Stimulated activated CD8-positive, alpha-beta memory T cell treated with anti-CD3 and anti-CD28 coated beads, Interleukin-15, amount 100 ng/mL, for 24 hours (primary cell): ENCODE data around the gene ASB18.
"Not testable (repeated sequence)": the region's sequence is repeated elsewhere in the genome, so short reads cannot be mapped to it uniquely, and the experiment has no call there.

Source experiments
- DNase-seq: peaks from one replicate; pipeline ENCODE4 v3.0.0-alpha.2; 2020; ENCODE audit warnings: low read depth

ASB18 gene, protein sequence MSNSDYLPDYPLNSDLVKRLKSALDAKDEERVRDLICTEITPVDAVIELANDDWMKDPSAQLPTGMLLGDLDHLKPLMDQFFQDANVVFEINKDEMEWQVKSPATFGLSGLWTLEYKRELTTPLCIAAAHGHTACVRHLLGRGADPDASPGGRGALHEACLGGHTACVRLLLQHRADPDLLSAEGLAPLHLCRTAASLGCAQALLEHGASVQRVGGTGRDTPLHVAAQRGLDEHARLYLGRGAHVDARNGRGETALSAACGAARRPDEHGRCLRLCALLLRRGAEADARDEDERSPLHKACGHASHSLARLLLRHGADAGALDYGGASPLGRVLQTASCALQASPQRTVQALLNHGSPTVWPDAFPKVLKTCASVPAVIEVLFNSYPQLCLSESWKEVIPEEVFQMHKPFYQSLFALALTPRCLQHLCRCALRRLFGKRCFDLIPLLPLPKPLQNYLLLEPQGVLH

DNA sequence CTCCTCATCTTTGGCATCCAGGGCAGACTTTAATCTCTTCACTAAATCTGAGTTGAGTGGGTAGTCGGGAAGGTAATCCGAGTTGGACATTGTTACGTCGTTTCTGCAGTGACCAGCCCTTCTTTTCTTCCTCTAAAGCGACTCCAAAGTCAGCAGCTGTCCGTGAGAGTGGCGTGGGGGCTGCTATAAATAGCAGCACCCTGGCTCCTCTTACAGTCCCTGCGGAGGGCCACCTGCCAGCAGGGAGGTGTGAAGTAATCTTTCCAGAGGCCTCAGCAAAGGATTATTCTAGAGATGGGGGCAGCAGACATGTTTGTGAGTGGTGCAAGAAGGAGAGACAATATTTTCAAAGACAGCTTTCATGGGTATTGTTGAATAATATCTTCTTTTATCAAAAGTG is at the start of gene ASB18:
Gene ASB18, minus strand, starts transcription at position 151 of the 400 bp plus-strand sequence. Its CDS starts 61 bp downstream, at position 90.
- DNase-seq, result no peak

DNA sequence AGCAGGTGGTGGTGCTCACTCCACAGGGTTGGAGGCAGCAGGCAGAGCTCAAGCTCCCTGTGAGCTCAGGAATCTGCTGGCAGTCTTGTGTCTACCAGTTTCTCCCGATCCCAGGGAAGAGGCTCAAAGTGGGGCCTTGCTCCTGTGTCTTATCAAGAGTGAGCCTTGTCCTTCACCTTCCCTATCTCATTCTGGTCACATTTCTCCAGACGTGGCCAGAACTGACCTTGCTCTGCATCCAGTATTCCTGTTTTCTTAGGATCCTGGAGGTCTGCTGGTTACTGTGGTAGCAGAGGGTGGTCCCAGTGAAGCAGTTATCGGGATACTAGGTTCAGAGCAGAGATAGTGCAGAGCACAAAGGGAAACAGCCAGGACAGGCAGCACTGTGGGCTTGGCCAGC is 47.1 kb upstream of the ASB18 start:
- DNase-seq, result no peak

DNA sequence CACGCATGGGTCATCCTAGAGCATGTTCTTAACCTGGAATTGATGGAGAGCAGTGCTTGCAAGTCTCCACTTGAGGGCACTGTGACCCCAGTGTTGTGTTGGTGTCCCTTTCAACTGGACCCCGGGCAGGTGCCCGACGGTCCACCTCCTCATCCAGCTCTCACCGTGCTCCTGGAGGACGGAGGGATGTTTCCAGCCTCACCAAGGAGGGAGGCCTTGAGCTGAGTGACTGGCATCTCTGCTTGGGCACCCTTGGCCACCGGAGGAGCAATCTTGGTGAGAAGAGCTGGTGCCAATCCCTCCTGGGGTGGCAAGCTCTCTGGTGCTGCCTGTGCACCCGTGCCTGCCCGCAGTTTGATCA is 45.4 kb upstream of the ASB18 start:
- no peak for DNase-seq

DNA sequence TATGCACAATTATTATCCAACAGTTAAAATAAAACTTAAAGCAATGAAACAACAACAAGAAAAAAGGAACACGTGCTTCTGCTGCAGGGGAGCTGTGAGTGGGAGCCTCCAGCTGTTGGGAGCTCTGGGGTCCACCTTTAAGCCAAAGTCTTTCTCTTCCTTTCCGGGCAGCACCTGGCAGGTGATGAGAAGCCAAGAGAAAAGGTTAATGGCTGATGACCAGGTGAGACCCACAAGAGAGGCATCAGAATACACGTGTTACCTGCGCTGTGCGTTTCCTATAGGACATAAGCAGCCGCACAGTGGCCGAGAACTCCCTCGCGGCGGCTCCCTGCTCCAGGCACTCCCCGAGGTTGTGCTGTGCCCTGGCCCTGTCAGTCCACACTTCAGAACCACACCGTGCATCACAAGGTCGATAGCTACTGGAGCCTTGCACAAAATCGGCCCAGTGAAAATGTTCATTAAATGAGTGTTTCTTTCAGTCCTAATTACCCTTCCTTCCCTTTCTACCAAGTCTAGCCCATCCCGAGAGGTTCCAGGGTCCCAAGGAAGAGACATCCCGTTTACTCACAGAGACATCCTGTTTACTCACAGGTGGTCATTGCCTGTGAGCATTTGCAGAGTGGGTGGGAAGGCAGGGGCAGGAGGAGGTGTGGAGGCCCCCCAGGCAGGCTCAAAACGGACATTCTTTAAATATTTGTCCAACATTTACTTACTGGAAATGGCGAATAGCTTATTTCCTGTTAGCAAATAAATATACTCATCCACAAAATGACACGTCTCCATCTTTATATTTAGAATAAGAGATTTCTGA is 44.9 kb upstream of the ASB18 start:
- no peak for DNase-seq

DNA sequence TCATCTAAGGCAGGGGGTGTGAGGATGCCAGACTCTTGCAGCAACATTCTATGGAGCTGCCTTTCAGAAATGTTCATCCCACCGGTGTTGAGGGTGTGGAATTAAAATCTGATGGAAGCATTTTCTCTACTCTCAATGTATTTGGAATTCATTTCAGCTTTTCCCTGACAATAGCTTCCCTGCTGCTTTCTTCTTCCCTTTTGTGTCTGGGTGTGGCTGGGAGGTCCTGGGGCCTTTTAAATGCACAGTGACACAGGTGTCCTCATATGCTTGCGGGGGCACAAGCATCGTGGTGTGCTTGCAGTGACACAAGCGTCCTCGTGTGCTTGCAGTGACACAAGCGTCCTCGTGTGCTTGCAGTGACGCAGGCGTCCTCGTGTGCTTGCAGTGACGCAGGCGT is 43.4 kb upstream of the ASB18 start:
- no peak for DNase-seq

DNA sequence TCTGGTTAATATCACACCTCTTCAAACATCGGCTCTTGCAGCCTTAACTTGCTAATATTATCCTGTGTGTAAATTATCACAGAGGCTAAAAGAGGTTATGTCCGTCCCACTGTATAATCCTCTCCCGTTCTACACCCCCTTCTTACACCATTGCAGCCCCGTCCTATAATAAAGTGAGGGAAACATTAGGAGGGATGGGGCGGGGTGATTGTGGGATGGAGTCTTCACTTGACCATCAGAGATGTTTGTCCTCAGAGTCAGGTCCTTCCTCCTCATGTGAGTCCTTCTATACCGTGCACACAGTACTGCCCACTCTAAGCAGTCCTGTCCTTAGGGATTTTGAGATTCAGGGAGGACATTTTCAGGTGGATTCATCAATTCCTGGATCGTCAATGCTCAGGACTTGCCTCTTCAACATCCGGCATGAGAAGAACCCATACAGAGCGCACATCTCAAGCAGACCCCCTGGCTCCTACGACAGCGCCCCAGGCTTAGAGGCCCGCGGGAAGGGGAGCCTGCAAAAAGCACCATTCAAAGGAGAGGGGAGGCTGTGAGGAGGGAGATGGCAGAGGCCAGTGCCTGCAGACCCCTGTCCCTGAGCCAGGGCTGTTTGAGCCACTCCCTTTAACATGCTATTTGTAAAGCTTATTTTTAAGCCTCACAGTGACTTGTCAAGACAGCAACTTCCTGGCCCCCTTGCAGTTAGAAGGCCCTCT is 42.8 kb upstream of the ASB18 start:
- DNase-seq, result no peak

DNA sequence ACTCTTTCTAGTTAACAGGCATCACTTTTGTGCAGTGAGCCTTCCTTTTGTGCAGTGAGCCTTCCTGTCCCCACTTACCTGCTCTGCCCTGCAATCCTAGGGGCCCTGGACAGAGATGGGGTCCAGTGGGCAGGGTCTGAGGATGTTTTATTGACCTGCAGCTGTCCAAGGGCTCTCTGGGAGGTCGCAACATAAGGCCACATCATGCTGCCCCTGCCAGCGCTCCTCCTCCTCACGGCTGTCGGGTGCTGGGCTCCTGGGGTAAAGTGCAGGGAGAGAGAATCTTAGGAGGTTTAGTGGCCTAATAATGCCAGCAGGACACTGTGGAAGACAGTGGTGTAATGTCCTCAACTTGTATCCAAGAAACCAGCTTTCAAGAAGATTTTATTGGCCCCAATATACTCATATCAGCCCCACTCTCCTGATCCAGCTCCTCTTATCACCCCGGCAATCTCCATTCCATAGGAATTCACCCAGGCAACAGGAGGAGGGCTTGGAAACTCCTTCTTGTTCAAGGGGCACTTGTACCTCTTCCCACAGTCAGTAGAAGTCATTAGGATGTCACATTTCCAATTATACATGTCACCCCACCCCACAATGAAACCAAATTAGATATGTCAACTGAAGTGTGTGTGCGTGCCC is 41.9 kb upstream of the ASB18 start:
- DNase-seq, result no peak

DNA sequence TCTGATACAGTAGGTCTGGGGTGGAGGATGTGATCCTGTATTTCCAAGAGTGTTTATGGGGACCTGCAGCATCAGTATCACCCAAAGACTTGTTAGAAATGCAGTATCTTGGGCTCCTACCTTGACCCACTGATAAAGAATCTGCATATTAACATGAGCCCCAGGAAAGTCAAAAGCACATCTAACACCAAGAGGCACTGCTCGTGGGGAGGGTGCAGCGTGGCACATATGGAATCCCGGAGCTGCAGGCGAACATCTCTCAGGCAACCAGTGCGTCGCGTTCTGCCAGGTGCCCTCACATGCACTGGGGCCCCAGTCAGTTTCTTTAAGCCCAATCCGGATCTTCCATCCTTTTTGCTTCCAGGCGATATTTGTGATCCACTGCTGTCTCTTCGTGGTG is 41.3 kb upstream of the ASB18 start:
- no peak for DNase-seq

DNA sequence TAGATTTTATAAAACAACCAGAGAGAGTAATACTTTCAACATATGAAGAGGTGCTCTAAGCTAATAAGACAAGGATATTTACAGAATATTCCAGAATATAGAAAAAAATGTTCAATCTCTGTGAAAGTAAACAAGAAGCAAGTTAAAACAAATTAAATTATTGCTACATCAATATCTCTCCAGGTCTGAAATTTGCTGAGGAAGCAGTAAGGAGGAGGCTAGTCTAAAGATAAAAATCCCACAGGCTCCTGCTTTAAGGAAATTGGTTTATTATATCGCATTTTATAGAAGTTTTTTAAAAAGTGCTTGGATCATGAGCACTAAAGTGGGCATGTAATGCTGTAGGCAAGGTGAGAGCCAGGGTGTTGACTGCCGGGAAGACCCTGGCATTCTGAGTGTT is 39.7 kb upstream of the ASB18 start:
- no peak for DNase-seq

DNA sequence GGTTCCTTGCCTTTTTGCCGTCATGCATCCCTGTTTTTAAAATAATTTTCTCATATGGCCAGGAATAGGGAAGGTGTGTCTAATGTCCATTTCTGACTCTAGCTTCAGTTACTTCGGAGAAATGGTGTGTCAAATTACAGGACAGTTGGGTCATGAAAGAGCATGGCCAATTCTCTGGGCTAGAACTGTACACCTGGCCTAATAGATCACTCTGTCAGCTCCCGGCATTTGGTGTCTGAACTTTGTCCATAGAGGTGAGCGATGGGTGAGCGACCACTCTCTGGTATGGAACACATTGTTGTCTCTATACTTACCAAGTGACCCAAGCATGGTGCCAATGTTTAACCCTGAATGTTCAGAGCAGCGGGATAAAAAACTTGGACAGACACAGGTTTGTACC is 38.3 kb upstream of the ASB18 start:
- no peak for DNase-seq

DNA sequence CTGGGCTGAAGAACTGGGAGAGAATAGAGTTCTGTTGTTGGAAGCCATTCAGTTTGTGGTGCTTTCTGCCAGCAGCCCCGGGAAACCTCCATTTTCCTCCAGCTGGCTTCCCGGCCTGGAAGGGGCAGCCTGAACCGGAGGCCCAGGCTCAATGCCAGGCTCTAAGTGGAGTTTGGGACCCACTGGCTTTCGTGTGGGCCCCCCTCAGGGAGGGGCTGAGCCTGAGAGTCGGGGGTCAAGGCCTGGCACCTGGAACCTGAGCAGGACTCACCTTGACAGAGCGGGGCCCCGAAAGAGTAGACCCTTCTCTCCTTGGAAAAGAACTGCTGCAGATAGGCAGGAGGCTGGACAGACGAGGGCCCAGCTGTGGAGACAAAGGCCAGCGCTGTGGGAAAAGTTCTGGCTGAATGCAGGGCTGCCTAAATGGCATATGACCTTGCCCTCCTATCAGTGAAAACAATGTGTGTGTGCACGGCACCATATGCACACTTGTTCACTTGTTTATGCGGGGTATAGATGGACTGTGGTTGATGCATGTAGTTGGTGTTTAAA is 34.8 kb upstream of the ASB18 start:
- no peak for DNase-seq

DNA sequence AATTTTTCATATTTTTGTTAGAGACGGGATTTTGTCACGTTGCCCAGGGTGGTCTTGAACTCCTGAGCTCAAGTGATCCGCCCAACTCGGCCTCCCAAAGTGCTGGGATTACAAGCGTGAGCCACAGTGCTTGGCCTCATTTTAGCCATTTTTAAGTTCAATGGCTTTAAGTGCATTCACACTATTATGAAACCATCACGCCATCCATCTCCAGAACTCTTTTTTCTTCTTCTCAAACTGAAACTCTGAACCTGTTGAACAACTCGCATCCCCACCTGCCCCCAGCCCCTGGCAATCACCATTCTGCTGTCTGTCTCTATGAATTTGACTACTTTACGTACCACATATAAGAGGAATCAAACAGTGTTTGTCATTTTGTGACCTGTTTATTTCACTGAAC is 31.3 kb upstream of the ASB18 start:
- DNase-seq, result no peak

DNA sequence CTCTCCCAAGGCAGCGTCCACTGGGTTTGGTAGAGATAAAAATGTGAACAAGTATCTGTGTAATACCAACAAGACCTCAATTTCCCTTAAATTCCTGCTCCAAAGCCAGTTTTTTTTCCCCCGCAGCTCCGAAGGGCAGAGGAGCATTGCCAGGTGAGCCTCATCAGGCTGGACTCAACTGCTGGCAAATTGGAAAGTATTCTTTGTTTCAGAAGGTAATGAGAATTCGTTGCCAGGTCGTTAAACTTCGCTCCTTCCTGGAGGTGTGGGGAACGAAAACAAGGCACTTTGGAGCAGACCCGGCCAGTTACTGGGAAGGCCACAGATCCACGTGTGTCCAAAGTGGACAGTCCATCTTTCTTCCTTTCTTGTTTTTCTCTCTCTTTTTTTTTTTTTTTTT is 30.4 kb upstream of the ASB18 start:
- DNase-seq, result no peak

DNA sequence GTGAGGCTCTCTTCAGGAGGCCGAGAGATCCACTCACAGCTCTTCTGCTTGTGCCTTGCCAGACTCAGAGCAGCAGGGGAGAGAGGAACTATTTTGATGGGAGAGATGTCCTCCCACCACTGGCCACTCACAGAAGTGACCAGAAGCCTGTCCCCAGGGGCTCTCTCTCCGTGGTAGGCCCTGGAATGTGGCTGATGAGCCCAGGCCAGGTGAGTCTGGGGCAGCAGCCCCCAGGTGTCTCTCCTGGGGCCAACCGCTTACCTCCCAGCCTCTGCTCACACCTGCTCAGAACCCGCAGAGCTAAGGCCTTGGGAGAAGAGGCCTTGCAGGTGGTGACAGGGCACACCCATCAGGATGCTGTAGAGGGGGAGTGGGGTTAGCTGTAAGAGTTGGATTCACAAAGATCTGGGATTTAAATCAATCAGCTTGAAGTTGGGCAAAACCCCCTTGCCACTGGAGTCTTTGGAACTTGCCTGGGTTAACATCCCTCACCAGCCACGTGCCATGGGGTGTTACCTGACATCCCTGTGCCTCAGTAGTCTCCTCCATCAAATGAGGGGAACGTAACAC is 29.1 kb upstream of the ASB18 start:
- no peak for DNase-seq

DNA sequence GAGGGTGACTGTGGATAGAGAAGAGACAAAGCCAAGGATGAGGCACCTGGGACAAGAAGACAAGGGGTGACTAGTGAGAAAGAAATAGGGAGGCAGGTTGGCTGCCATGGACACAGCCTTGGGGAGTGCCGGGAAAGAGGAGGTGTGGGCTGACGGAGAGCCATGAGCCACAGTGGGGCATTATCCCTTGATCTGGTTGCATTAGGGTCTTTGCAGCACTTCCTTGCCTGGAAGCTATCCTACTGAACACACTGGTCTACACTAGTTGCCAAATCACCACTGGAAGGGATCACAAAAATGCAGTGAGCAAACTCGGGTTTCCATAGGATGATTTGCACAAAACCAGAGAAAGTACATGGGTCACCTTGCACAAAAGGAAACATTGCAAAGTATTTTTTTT is 27.7 kb upstream of the ASB18 start:
- DNase-seq, result no peak

DNA sequence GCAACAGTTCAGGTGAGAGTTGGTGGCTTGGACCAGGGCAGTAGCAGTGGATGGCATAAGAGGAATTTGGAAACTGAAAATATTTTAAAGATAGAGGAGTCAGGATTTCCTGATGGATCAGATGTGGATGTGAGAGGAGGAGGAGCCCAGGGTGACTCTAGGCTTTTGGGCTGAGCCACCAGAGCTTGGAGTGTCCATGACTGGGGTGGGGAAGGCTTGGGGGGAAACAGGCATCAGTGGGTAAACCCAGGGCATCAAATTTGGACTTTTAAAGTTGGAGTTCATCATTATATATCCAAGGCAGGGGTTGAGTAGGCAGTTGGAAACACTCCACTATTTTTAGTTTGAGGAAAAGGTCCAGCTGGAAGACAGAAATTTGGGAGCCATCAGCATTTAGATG is 27.3 kb upstream of the ASB18 start:
- DNase-seq, result no peak

DNA sequence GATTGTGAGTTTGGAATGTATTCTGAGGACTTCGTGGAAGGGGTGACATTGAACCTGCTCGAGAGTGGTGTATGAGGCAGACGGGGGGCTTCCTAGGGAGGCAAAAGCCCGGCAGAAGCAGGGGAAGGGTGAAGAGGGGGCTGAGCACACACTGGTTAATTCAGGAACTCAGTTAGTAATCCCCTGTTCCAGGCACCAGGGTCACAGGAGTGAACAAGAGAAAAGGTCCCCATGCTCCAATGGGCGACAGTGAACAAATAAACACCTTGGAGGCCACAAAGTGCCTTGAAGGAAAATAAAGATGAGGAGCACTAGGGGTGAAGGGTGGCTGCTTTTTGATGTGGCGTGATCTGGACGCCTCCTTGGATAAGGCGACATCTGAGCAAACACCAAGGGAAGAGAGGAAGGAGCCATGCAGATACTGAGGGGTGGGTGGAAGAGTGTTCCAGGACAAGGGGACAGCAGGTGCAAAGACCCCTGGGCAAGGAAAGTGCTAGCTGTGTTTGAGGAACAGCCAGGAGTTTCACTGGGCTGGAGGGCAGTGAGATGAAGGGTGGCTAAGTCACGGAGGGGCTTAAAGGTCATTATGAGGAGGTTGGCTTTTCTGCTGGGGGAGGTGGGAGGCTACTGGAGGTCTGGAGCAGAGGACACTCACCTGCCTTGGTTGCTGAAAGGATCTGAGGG is 26.7 kb upstream of the ASB18 start:
- no peak for DNase-seq

DNA sequence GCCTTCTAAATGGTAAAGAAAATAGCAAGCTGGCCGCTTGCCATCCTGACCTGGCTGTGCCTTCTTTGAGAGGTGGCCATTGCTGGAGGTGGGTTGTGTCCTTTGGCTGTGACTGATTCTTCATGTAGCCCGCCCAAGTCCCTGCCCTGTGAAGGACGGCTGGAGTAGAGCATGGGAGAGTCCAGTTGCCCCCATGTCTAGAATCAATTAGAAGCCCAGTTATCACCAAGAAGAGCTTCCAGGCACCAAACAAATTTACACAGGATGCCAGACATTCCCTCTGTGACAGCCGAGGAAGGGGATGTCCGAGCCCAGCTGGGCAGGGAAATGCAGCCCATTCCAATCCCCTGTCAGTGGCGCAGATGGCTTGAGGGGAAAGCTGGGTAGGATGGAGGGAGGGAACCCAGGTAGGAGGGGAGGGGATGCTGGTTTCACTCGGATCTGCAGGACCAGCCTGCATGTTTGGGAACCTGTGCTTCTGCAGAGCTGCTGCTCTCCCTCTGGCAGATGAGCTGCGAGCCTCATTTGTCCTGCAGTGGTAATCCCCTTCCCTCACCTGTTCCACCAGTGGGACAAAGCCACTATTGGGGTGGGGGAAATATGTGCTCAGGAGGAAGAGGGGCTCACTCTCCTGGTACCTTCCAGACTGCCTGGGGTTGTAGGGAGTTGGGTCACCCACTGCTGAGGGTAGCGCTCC is 25.7 kb upstream of the ASB18 start:
- DNase-seq, result no peak

DNA sequence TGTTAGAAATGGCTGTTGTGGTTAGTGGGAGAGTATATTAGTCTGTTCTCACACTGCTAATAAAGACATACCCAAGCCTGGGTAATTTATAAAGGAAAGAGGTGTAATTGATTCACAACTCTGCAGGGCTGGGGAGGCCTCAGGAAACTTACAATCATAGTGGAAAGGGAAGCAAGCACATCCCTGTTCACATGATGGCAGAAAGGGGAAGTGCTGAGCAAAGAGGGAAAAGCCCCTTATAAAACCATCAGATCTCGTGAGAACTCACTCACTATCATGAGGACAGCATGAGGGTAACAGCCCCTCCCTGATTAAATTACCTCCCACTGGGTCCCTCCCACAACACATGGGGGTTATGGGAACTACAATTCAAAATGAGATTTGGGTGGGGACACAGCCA is 24.2 kb upstream of the ASB18 start:
- not testable (repeated sequence) for DNase-seq

DNA sequence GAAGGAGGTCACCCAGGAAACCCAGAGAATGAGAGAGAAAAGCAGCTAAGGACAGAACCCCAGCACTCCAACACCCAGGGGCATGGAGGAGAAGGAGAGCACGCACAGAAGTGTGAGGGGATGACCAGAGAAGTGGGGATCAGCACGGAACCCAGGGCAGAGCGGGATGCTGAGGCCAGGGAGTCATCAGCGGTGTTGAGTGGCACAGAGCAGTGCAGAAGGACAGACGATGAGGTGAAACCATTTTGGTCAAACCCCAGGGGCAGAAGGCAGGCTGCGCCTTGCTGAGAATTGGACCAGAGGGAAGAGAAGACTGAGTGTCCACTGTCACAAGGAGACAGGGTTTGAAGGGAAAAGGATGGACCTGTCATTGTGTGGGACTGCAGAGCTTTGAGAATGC is 23.4 kb upstream of the ASB18 start:
- DNase-seq, result no peak
